Osteoblast (primary cell): ENCODE measurements around the gene MMP21. TPM values are rescaled to one million over a fixed set of nuclear protein-coding genes. Genes with fewer than 3 reads are reported as not detected.

ENCODE experiments used
- DNase-seq: peaks from one replicate; pipeline ENCODE4 v3.0.0; 2011; ENCODE audit warnings: low spot score, mixed read lengths; ENCODE audit not compliant: insufficient read length; ENCODE audit errors: missing footprints
- H2AFZ ChIP-seq: 2 replicates; pipeline ENCODE4 v1.6.0; 2011; ENCODE audit warnings: mild to moderate bottlenecking, low read length
- H3K27ac ChIP-seq: 2 replicates; pipeline ENCODE4 v1.5.1; 2011; ENCODE audit warnings: mild to moderate bottlenecking, low read depth, low read length, moderate library complexity
- H3K27me3 ChIP-seq: 2 replicates; pipeline ENCODE4 v1.6.0; 2012; ENCODE audit warnings: mild to moderate bottlenecking, control low read depth, inconsistent platforms, low read length, moderate library complexity; ENCODE audit not compliant: insufficient read depth
- H3K36me3 ChIP-seq: 2 replicates; pipeline ENCODE4 v1.5.1; 2011; ENCODE audit warnings: mild to moderate bottlenecking, low read length, control low read depth, moderate library complexity; ENCODE audit not compliant: insufficient read depth
- H3K4me1 ChIP-seq: 2 replicates; pipeline ENCODE4 v1.5.1; 2011; ENCODE audit warnings: mild to moderate bottlenecking, low read length, control low read depth, moderate library complexity; ENCODE audit not compliant: insufficient read depth
- H3K4me2 ChIP-seq: 2 replicates; pipeline ENCODE4 v1.6.0; 2011; ENCODE audit warnings: mild to moderate bottlenecking, low read length; ENCODE audit not compliant: insufficient read depth
- H3K4me3 ChIP-seq: fragments of 200-600 bp; sonication (generic); 3 replicates; pipeline ENCODE4 v1.5.1; 2012; ENCODE audit warnings: mild to moderate bottlenecking, low read length, inconsistent platforms; ENCODE audit not compliant: insufficient read depth
- H3K79me2 ChIP-seq: 2 replicates; pipeline ENCODE4 v1.6.0; 2012; ENCODE audit warnings: mild to moderate bottlenecking, low read length, control low read depth, inconsistent platforms; ENCODE audit not compliant: insufficient read depth
- H3K9me3 ChIP-seq: 2 replicates; pipeline ENCODE4 v1.5.1; 2011; ENCODE audit warnings: low read depth, low read length, control low read depth
- H4K20me1 ChIP-seq: 2 replicates; pipeline ENCODE4 v1.6.0; 2012; ENCODE audit warnings: mild to moderate bottlenecking, low read length, control low read depth; ENCODE audit not compliant: insufficient read depth
- total RNA-seq: library from RNA; depleted of rRNA; stranded (reverse); fragments of >200 nt; gene quantifications from 2 replicates; pipeline ENCODE4 v1.2.3, GENCODE V29; 2012
- TF ChIP-seq, protein P1 (sequence below): IDR thresholded peaks from 2 replicates; pipeline ENCODE4 v1.5.1; 2011; ENCODE audit warnings: mild to moderate bottlenecking, low read depth, low read length, moderate library complexity; ENCODE audit errors: extremely low read depth

Gene MMP21
- total RNA-seq, 1 donor: not detected

GRCh38 chr10:125782616-125783015, 7.0 kb upstream of the MMP21 start:
- Histone ChIP-seq H3K4me3 (no peak overlapping the region), H3K27me3 (peaks cover 1% of the 10 kb centered on the region), H3K27ac (no peak overlapping the region), H3K79me2 (no peaks in the 10 kb centered on the region), H3K9me3 (no peaks in the 10 kb centered on the region), H3K4me2 (no peak overlapping the region), H2AFZ (no peak overlapping the region), H3K4me1 (no peaks in the 10 kb centered on the region), H3K36me3 (no peaks in the 10 kb centered on the region), H4K20me1 (no peaks in the 10 kb centered on the region)
- no peak for DNase-seq
- TF ChIP-seq, protein P1, sequence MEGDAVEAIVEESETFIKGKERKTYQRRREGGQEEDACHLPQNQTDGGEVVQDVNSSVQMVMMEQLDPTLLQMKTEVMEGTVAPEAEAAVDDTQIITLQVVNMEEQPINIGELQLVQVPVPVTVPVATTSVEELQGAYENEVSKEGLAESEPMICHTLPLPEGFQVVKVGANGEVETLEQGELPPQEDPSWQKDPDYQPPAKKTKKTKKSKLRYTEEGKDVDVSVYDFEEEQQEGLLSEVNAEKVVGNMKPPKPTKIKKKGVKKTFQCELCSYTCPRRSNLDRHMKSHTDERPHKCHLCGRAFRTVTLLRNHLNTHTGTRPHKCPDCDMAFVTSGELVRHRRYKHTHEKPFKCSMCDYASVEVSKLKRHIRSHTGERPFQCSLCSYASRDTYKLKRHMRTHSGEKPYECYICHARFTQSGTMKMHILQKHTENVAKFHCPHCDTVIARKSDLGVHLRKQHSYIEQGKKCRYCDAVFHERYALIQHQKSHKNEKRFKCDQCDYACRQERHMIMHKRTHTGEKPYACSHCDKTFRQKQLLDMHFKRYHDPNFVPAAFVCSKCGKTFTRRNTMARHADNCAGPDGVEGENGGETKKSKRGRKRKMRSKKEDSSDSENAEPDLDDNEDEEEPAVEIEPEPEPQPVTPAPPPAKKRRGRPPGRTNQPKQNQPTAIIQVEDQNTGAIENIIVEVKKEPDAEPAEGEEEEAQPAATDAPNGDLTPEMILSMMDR: no peak

GRCh38 chr10:125782054-125782453, 6.4 kb upstream of the MMP21 start:
- TF ChIP-seq, protein P1: no peak
- H3K27ac ChIP-seq: no peak overlapping the region
- H3K4me2 ChIP-seq: no peak overlapping the region
- no peaks in the 10 kb centered on the region for H3K9me3 ChIP-seq
- H3K27me3 ChIP-seq: peaks cover 7% of the 10 kb centered on the region
- DNase-seq: no peak
- H3K79me2 ChIP-seq: no peaks in the 10 kb centered on the region
- no peaks in the 10 kb centered on the region for H3K36me3 ChIP-seq
- no peak overlapping the region for H2AFZ ChIP-seq
- no peaks in the 10 kb centered on the region for H3K4me1 ChIP-seq
- no peaks in the 10 kb centered on the region for H4K20me1 ChIP-seq
- no peak overlapping the region for H3K4me3 ChIP-seq

DNA sequence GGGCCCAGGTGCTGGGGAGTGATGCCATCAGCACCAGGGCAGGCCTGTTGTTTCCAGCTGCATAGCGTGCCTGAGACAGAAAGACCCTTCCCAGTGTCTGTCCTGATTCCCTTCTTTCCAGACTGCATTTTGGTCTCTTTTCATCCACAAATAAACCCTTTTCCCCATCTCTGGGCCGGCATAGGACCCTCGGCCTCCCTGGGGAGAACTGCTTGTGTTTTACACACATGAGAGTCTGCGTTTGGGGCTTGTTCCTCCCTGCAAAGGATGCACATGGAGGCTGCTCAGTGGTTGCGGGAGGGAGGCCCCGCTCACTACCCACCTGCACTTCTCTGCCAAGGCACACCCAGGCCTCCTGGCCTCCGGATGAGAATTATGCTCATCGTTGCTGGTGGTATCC, 5.8 kb upstream of the MMP21 start:
- no peaks in the 10 kb centered on the region for H3K9me3 ChIP-seq
- no peaks in the 10 kb centered on the region for H3K36me3 ChIP-seq
- no peak for DNase-seq
- H2AFZ ChIP-seq: no peak overlapping the region
- no peak overlapping the region for H3K4me3 ChIP-seq
- H3K27ac ChIP-seq: no peak overlapping the region
- H3K4me2 ChIP-seq: no peak overlapping the region
- TF ChIP-seq, protein P1: no peak
- H3K27me3 ChIP-seq: peaks cover 7% of the 10 kb centered on the region
- H4K20me1 ChIP-seq: no peaks in the 10 kb centered on the region
- H3K79me2 ChIP-seq: no peaks in the 10 kb centered on the region
- no peaks in the 10 kb centered on the region for H3K4me1 ChIP-seq

DNA sequence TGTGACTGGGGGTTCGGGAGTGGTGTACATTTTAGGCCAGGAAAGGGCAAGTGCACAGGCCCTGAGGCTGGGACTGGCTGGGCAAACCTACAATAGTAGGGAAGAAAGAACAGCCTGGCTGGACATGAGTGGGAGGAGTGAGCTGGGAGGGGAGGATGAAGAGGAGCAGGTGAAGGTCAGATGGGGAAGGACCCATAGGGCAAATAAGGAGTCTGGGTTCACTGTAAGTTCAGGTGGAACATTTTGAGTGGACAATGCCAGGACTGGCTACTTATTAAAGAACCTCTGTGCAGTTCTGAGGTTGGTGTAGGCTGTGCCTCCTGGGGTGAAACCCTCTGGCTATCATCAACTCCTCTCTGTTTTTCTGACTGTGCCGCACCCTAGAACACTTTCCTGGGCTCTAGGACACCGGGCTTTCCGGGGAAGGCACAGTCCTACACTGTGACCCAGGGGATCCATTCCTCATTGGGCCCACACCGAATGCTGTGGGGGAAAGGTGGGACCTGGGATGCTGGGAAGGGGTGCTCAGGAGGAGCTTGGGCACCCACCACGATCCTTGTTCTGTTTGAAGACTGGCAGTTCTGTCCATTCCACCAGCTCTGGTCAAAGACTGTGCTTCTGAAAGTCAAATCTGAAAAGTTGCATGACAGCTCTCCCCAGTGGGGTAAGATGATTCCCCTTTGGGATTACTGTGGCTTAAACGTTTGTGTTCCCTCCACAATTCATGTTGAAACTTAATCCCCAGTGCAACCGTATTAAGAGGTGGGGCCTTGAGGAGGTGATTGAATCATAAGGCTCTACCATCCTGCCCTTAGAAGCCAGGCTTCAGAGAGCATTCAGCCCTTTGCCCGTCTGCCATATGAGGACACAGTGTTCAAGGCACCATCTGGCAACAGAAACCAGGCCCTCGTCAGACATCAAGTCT, 4.0 kb upstream of the MMP21 start:
- TF ChIP-seq, protein P1: no peak
- Histone ChIP-seq H3K27me3 (peaks cover 9% of the 10 kb centered on the region), H3K27ac (no peak overlapping the region), H3K79me2 (no peaks in the 10 kb centered on the region), H3K9me3 (no peaks in the 10 kb centered on the region), H3K4me1 (no peaks in the 10 kb centered on the region), H3K4me3 (no peak overlapping the region), H4K20me1 (no peaks in the 10 kb centered on the region), H2AFZ (no peak overlapping the region), H3K36me3 (no peaks in the 10 kb centered on the region), H3K4me2 (no peak overlapping the region)
- DNase-seq: no peak
